Neuronal stem cell (in vitro differentiated cells): Measurements from ENCODE around the gene YOD1.
A peak's percentile ranks its signal among the peaks of the same experiment; 100 is the strongest.

Experiments
- DNase-seq: peaks from one replicate; pipeline ENCODE4 v3.0.0-alpha.2; 2013; ENCODE audit warnings: low spot score
- H2AFZ ChIP-seq: one replicate; pipeline ENCODE4 v1.6.1; 2013; ENCODE audit warnings: mild to moderate bottlenecking, low read length, inconsistent platforms
- H2AK5ac ChIP-seq: 2 replicates; pipeline ENCODE4 v1.6.1; 2013; ENCODE audit warnings: low read depth, mild to moderate bottlenecking, inconsistent platforms, low read length, moderate library complexity, mixed read lengths
- H2BK120ac ChIP-seq: 2 replicates; pipeline ENCODE4 v1.6.1; 2013; ENCODE audit warnings: low read depth, mild to moderate bottlenecking, inconsistent platforms, low read length, moderate library complexity, mixed read lengths
- H2BK12ac ChIP-seq: one replicate; pipeline ENCODE4 v1.6.1; 2013; ENCODE audit warnings: low read length, inconsistent platforms
- H2BK15ac ChIP-seq: 2 replicates; pipeline ENCODE4 v1.6.1; 2013; ENCODE audit warnings: mild to moderate bottlenecking, low read length, inconsistent platforms, mixed read lengths
- H2BK5ac ChIP-seq: one replicate; pipeline ENCODE4 v1.6.1; 2013; ENCODE audit warnings: inconsistent platforms, mild to moderate bottlenecking, low read length, moderate library complexity
- H3K14ac ChIP-seq: one replicate; pipeline ENCODE4 v1.6.1; 2013; ENCODE audit warnings: low read length, inconsistent platforms
- H3K18ac ChIP-seq: 2 replicates; pipeline ENCODE4 v1.6.1; 2013; ENCODE audit warnings: low read length, inconsistent platforms
- H3K23ac ChIP-seq: 2 replicates; pipeline ENCODE4 v1.6.1; 2013; ENCODE audit warnings: low read depth, mild to moderate bottlenecking, mixed read lengths, low read length, inconsistent platforms; ENCODE audit not compliant: poor library complexity
- H3K27ac ChIP-seq: replicated peaks from 3 replicates; pipeline ENCODE4 v1.5.1; 2013; ENCODE audit warnings: low read length, inconsistent platforms
- H3K27me3 ChIP-seq, 3 experiments: 2 replicates each; pipeline ENCODE4 v1.6.1; 2013; ENCODE audit warnings: low read length in 3 of 3, mild to moderate bottlenecking in 2 of 3, inconsistent platforms in 1 of 3, low read depth in 1 of 3, mixed read lengths in 1 of 3, moderate library complexity in 1 of 3; ENCODE audit not compliant: control insufficient read depth in 3 of 3, insufficient read depth in 3 of 3
- H3K36me3 ChIP-seq, 2 donors: replicated peaks in 1 of 2; 2 replicates each; pipeline ENCODE4 v1.6.1; 2013; ENCODE audit warnings: low read length in 2 of 2; ENCODE audit not compliant: control insufficient read depth in 2 of 2, insufficient read depth in 2 of 2
- H3K4ac ChIP-seq: 2 replicates; pipeline ENCODE4 v1.6.1; 2013; ENCODE audit warnings: inconsistent platforms, mild to moderate bottlenecking, low read length, moderate library complexity
- H3K4me1 ChIP-seq, 2 donors: 1 replicate in 1 of 2; 2 replicates in 1 of 2; pipeline ENCODE4 v1.6.1; 2013; ENCODE audit warnings: low read length in 2 of 2, low read depth in 1 of 2; ENCODE audit not compliant: control insufficient read depth in 2 of 2, insufficient read depth in 1 of 2
- H3K4me2 ChIP-seq: one replicate; pipeline ENCODE4 v1.6.1; 2013; ENCODE audit warnings: mild to moderate bottlenecking, low read length, inconsistent platforms; ENCODE audit not compliant: insufficient read depth, poor library complexity, severe bottlenecking
- H3K4me3 ChIP-seq, 2 donors: 2 replicates each; pipeline ENCODE4 v1.5.1; 2013; ENCODE audit warnings: low read length in 2 of 2, mild to moderate bottlenecking in 2 of 2, inconsistent platforms in 1 of 2, moderate library complexity in 1 of 2
- H3K79me1 ChIP-seq: one replicate; pipeline ENCODE4 v1.6.1; 2013; ENCODE audit warnings: low read depth, mild to moderate bottlenecking, inconsistent platforms, low read length, moderate library complexity
- H3K9ac ChIP-seq: one replicate; pipeline ENCODE4 v1.6.1; 2013; ENCODE audit warnings: mild to moderate bottlenecking, low read depth, low read length, inconsistent platforms; ENCODE audit not compliant: poor library complexity
- H3K9me3 ChIP-seq, 2 donors: replicated peaks in 1 of 2; 2 replicates each; pipeline versions ENCODE3 to v1.6.1; 2013; ENCODE audit warnings: low read length in 2 of 2, mild to moderate bottlenecking in 2 of 2, inconsistent platforms in 1 of 2, low read depth in 1 of 2, mixed read lengths in 1 of 2, moderate library complexity in 1 of 2; ENCODE audit not compliant: control insufficient read depth in 2 of 2, insufficient read depth in 1 of 2
- H4K8ac ChIP-seq: one replicate; pipeline ENCODE4 v1.6.1; 2013; ENCODE audit warnings: low read depth, mild to moderate bottlenecking, inconsistent platforms, low read length, moderate library complexity
- H4K91ac ChIP-seq: one replicate; pipeline ENCODE4 v1.6.1; 2013; ENCODE audit warnings: low read length, low read depth, mild to moderate bottlenecking, inconsistent platforms; ENCODE audit not compliant: poor library complexity
- WGBS, 2 donors: extraction: QIAGEN DNeasy Blood & Tissue Kit; methylation state at CpG; one replicate each; pipeline ENCODE4 v1.1.7; 2013; ENCODE audit warnings: missing lambda C conversion rate in 2 of 2, mixed read lengths in 1 of 2; ENCODE audit not compliant: insufficient read length in 2 of 2, insufficient replicate concordance in 1 of 2; ENCODE audit errors: extremely low coverage in 2 of 2; 5-methylcytosine and 5-hydroxymethylcytosine counted together

Gene YOD1

GRCh38 chr1:207001492-207002245, 49.3 kb downstream of the YOD1 start:
- no CpG with 5 or more reads among the region's 5 CpGs for WGBS, 2 donors
- H3K18ac ChIP-seq = no peak overlapping the region
- peaks cover 0 to 25% (median 0%) of the 10 kb centered on the region in 3 experiments for H3K27me3 ChIP-seq
- H3K27ac ChIP-seq = no peak overlapping the region
- H2AFZ ChIP-seq = no peak overlapping the region
- H2BK120ac ChIP-seq = no peak overlapping the region
- no peak overlapping the region for H2AK5ac ChIP-seq
- H3K36me3 ChIP-seq = no peaks in the 10 kb centered on the region
- no peak overlapping the region for H2BK12ac ChIP-seq
- no peak overlapping the region for H3K4ac ChIP-seq
- H2BK5ac ChIP-seq = no peak overlapping the region
- H3K4me3 ChIP-seq = peak overlapping the region in 1 of 2 donors; percentile 32
- no peak overlapping the region for H3K4me2 ChIP-seq
- no peak overlapping the region for H4K91ac ChIP-seq
- H4K8ac ChIP-seq = no peak overlapping the region
- H2BK15ac ChIP-seq = no peak overlapping the region
- H3K4me1 ChIP-seq = peaks cover 0 to 8% of the 10 kb centered on the region in 2 donors
- H3K79me1 ChIP-seq = no peaks in the 10 kb centered on the region
- no peaks in the 10 kb centered on the region for H3K9me3 ChIP-seq
- no peak overlapping the region for H3K23ac ChIP-seq
- no peak overlapping the region for H3K9ac ChIP-seq
- DNase-seq = no peak
- no peak overlapping the region for H3K14ac ChIP-seq

- no peak for DNase-seq
- Histone ChIP-seq H3K18ac (no peak overlapping the region), H2BK5ac (no peak overlapping the region), H3K9me3 (no peaks in the 10 kb centered on the region), H3K4me3 (no peak overlapping the region), H2AK5ac (no peak overlapping the region), H4K91ac (no peak overlapping the region), H3K27me3 (peaks cover 0 to 21% (median 0%) of the 10 kb centered on the region in 3 experiments), H2BK12ac (no peak overlapping the region), H3K23ac (no peak overlapping the region), H3K27ac (no peak overlapping the region), H3K9ac (no peak overlapping the region), H4K8ac (no peak overlapping the region), H2AFZ (no peak overlapping the region), H2BK120ac (no peak overlapping the region), H3K79me1 (no peaks in the 10 kb centered on the region), H2BK15ac (no peak overlapping the region), H3K4me2 (no peak overlapping the region), H3K4ac (no peak overlapping the region), H3K14ac (no peak overlapping the region), H3K36me3 (no peaks in the 10 kb centered on the region), H3K4me1 (peaks cover 0 to 8% of the 10 kb centered on the region in 2 donors)
- whole genome bisulfite sequencing, 2 donors = no CpG with 5 or more reads among the region's 5 CpGs
These were observed 50.2 kb downstream of the YOD1 start for GRCh38 chr1:207000651-207001291.

GRCh38 chr1:206998816-206999215, 52.2 kb downstream of the YOD1 start:
- H3K9ac ChIP-seq = no peak overlapping the region
- no peaks in the 10 kb centered on the region for H3K9me3 ChIP-seq
- no peak overlapping the region for H3K23ac ChIP-seq
- no peak overlapping the region for H2BK120ac ChIP-seq
- no peak overlapping the region for H4K91ac ChIP-seq
- H3K14ac ChIP-seq = no peak overlapping the region
- no peaks in the 10 kb centered on the region for H3K36me3 ChIP-seq
- H2AK5ac ChIP-seq = no peak overlapping the region
- WGBS, 2 donors = no CpG with 5 or more reads among the region's 2 CpGs
- no peak overlapping the region for H3K27ac ChIP-seq
- H3K4me3 ChIP-seq = no peak overlapping the region
- no peaks in the 10 kb centered on the region for H3K79me1 ChIP-seq
- H2BK5ac ChIP-seq = no peak overlapping the region
- no peak for DNase-seq
- no peak overlapping the region for H3K4me2 ChIP-seq
- H4K8ac ChIP-seq = no peak overlapping the region
- no peak overlapping the region for H2AFZ ChIP-seq
- no peak overlapping the region for H2BK12ac ChIP-seq
- H3K18ac ChIP-seq = no peak overlapping the region
- no peak overlapping the region for H3K4ac ChIP-seq
- H3K27me3 ChIP-seq = peaks cover 0 to 19% (median 0%) of the 10 kb centered on the region in 3 experiments
- H3K4me1 ChIP-seq = peaks cover 0 to 8% of the 10 kb centered on the region in 2 donors
- no peak overlapping the region for H2BK15ac ChIP-seq
